TTC549 (cell line): Measurements from ENCODE around the gene TTLL11.
"Not testable (repeated sequence)": the region's sequence is repeated elsewhere in the genome, so short reads cannot be mapped to it uniquely, and the experiment has no call there.

Experiments
- FAIRE-seq: peaks from 2 replicates; lab custom pipeline; 2012; peaks lifted over from hg19 to GRCh38; lab: Jason Lieb, UNC

The TTLL11 gene

GRCh38 chr9:122124528-122124927 lies 31.4 kb upstream of the TTLL11 start:
- no peak for FAIRE-seq

GRCh38 chr9:122124048-122124447 lies 30.9 kb upstream of the TTLL11 start:
- FAIRE-seq = no peak

GRCh38 chr9:122122903-122123632 lies 30.0 kb upstream of the TTLL11 start:
- no peak for FAIRE-seq

GRCh38 chr9:122122468-122122867 lies 29.4 kb upstream of the TTLL11 start:
- no peak for FAIRE-seq

- FAIRE-seq = no peak
Measured at GRCh38 chr9:122121931-122122330, 28.8 kb upstream of the TTLL11 start.

GRCh38 chr9:122121391-122121790 lies 28.3 kb upstream of the TTLL11 start:
- FAIRE-seq = no peak

- FAIRE-seq = no peak
Measured at GRCh38 chr9:122120316-122121071, 27.4 kb upstream of the TTLL11 start.

GRCh38 chr9:122119721-122120120 lies 26.6 kb upstream of the TTLL11 start:
- no peak for FAIRE-seq

GRCh38 chr9:122119166-122119521 lies 26.0 kb upstream of the TTLL11 start:
- no peak for FAIRE-seq

GRCh38 chr9:122118343-122119165 lies 25.4 kb upstream of the TTLL11 start:
- no peak for FAIRE-seq

GRCh38 chr9:122117241-122117640 lies 24.1 kb upstream of the TTLL11 start:
- not testable (repeated sequence) for FAIRE-seq

GRCh38 chr9:122116448-122117173 lies 23.5 kb upstream of the TTLL11 start:
- FAIRE-seq = no peak

GRCh38 chr9:122116040-122116439 lies 22.9 kb upstream of the TTLL11 start:
- no peak for FAIRE-seq

- no peak for FAIRE-seq
Measured at GRCh38 chr9:122115176-122116035, 22.3 kb upstream of the TTLL11 start.

- no peak for FAIRE-seq
Measured at GRCh38 chr9:122113574-122113973, 20.5 kb upstream of the TTLL11 start.

- FAIRE-seq = no peak
Measured at GRCh38 chr9:122112238-122112637, 19.1 kb upstream of the TTLL11 start.

- no peak for FAIRE-seq
Measured at GRCh38 chr9:122111413-122112085, 18.4 kb upstream of the TTLL11 start.

- no peak for FAIRE-seq
Measured at GRCh38 chr9:122110100-122110833, 17.2 kb upstream of the TTLL11 start.

- FAIRE-seq = no peak
Measured at GRCh38 chr9:122109035-122109813, 16.1 kb upstream of the TTLL11 start.
